Aorta (tissue), 5 donors: ENCODE measurements around the gene ACER1. TPM values are rescaled to one million over a fixed set of nuclear protein-coding genes. Genes with fewer than 3 reads are reported as not detected.
"Not testable (repeated sequence)": the region's sequence is repeated elsewhere in the genome, so short reads cannot be mapped to it uniquely, and the experiment has no call there.

Experiments used
- ATAC-seq: fragments of 200-7000 bp; cut with Tn5 transposase; one replicate; pipeline ENCODE4 v1.9.1; 2022; ENCODE audit warnings: moderate library complexity; ENCODE audit not compliant: low FRiP score
- DNase-seq, 2 donors: peaks; one replicate each; pipeline ENCODE4 v3.0.0-alpha.2; 2020
- H3K27ac ChIP-seq, 2 donors: one replicate each; pipeline ENCODE4 v1.5.1; 2013; ENCODE audit warnings: low read length in 2 of 2, mild to moderate bottlenecking in 2 of 2, moderate library complexity in 2 of 2, control low read depth in 1 of 2, inconsistent platforms in 1 of 2, low read depth in 1 of 2
- H3K27me3 ChIP-seq, 2 donors: one replicate each; pipeline ENCODE4 v1.6.1; 2013; ENCODE audit warnings: control low read depth in 1 of 2, low read length in 1 of 2, mild to moderate bottlenecking in 1 of 2, moderate library complexity in 1 of 2; ENCODE audit not compliant: insufficient read depth in 2 of 2, control insufficient read depth in 1 of 2
- H3K36me3 ChIP-seq, 2 donors: one replicate each; pipeline ENCODE4 v1.6.1; 2013; ENCODE audit warnings: control low read depth in 1 of 2, low read length in 1 of 2, mild to moderate bottlenecking in 1 of 2; ENCODE audit not compliant: insufficient read depth in 2 of 2, control insufficient read depth in 1 of 2
- H3K4me1 ChIP-seq, 2 donors: one replicate each; pipeline ENCODE4 v1.6.1; 2013; ENCODE audit warnings: low read length in 2 of 2, control low read depth in 1 of 2, mild to moderate bottlenecking in 1 of 2, moderate library complexity in 1 of 2; ENCODE audit not compliant: insufficient read depth in 2 of 2, control insufficient read depth in 1 of 2
- H3K4me3 ChIP-seq, 2 donors: one replicate each; pipeline ENCODE4 v1.5.1; 2013; ENCODE audit warnings: low read length in 2 of 2, control low read depth in 1 of 2, mild to moderate bottlenecking in 1 of 2
- H3K9me3 ChIP-seq: one replicate; pipeline ENCODE4 v1.6.1; 2013; ENCODE audit warnings: mild to moderate bottlenecking, low read length; ENCODE audit not compliant: control insufficient read depth
- WGBS, 2 donors: extraction: QIAGEN DNeasy Blood & Tissue Kit; methylation state at CpG; one replicate each; pipeline ENCODE4 v1.1.7; 2013; 5-methylcytosine and 5-hydroxymethylcytosine counted together
- intact Hi-C, 2 donors: fragments of 100-400 bp; cut with DNase I; formaldehyde crosslinking; loops; one replicate each; pipeline versions ENCODE4 v1.14.2 to v1.15.0; 2022
- polyA plus RNA-seq, 2 donors: library from polyadenylated mRNA; stranded (reverse); fragments of 200-250 nt; gene quantifications; one replicate each; pipeline ENCODE4 v1.2.3, GENCODE V29; 2013
- total RNA-seq, 2 donors: library from RNA; stranded (reverse); fragmentation: NEBNext Ultra II Directional; extraction: Animal tissue kit (Norgen Biotek cat#: 25700); gene quantifications; one replicate each; pipeline ENCODE4 v1.2.1, GENCODE V29; 2021
- donor health status: healthy with polysubstance abuse.
- donor health status: Bipolar disorder and iron deficiency.
- donor health status: DM: no; HTN: no; CAD: no.
- donor health status: DM: no; HTN: no; CAD: no.
- donor health status: DM: yes; HTN: yes; CAD: no.

ACER1 gene
- total and polyA plus RNA-seq, 4 donors: 0.10 TPM; not detected in 3

GRCh38 chr19:6287269-6287885, 46.0 kb downstream of the ACER1 start:
- ATAC-seq (no peak), DNase-seq (no peak)
- WGBS, 2 donors: 78 to 81% methylated on average over 6 of the region's 6 CpGs
- Histone ChIP-seq H3K27me3 (no peaks in the 10 kb centered on the region), H3K27ac (no peak overlapping the region), H3K4me3 (no peak overlapping the region), H3K9me3 (peaks cover 26% of the 10 kb centered on the region), H3K4me1 (no peaks in the 10 kb centered on the region), H3K36me3 (no peaks in the 10 kb centered on the region)
- intact Hi-C loops: no loop called here

- H3K9me3 ChIP-seq: peaks cover 19% of the 10 kb centered on the region
- no peaks in the 10 kb centered on the region for H3K36me3 ChIP-seq
- H3K4me1 ChIP-seq: no peaks in the 10 kb centered on the region
- ATAC-seq: no peak
- no peak overlapping the region for H3K4me3 ChIP-seq
- intact Hi-C loops: no loop called here
- no peak for DNase-seq
- H3K27me3 ChIP-seq: no peaks in the 10 kb centered on the region
- WGBS, 2 donors: 79 to 81% methylated on average over 4 of the region's 4 CpGs
- no peak overlapping the region for H3K27ac ChIP-seq
These were observed 46.7 kb downstream of the ACER1 start for GRCh38 chr19:6286676-6287075.

GRCh38 chr19:6282393-6282792, 51.0 kb downstream of the ACER1 start:
- intact Hi-C loops: loop anchor here in 1 of 2 donors (5.0 kb wide), 1 partner anchor 65 kb away; no protein-coding TSS in a partner anchor
- ATAC-seq, H3K27ac ChIP-seq, H3K4me1 ChIP-seq, H3K36me3 ChIP-seq, H3K4me3 ChIP-seq, H3K27me3 ChIP-seq, H3K9me3 ChIP-seq, DNase-seq: not testable (repeated sequence)
- WGBS, 2 donors: 78% methylated on average over 6 of the region's 6 CpGs

- Histone ChIP-seq H3K4me3 (peak within 1 kb of the TSS; percentile 96 to 99), H3K27ac (no peak within 1 kb of the TSS), H3K9me3 (no peaks in the 10 kb centered on the region), H3K27me3 (no peaks in the 10 kb centered on the region), H3K36me3 (no peaks in the 10 kb centered on the region), H3K4me1 (no peaks in the 10 kb centered on the region)
- DNase-seq: peak; percentile 98 to 100
- peak; percentile 96 for ATAC-seq
- intact Hi-C loops: loop anchor here (5.0 to 10.0 kb wide), 6 partner anchors 43 to 465 kb away; partner anchors contain the start of genes CLPP (in 1 of the 2) and RFX2 (in 1 of the 2)
- 2% methylated on average over 47 to 66 of the region's 66 CpGs for WGBS, 2 donors
These were observed 53.4 kb downstream of the ACER1 start, which contains the start of gene MLLT1 for GRCh38 chr19:6279931-6280591. Gene MLLT1 (minus strand): TSS chr19:6279975. CDS start chr19:6279784, 191 bp downstream.

- peak overlapping the region; percentile 96 to 99 for H3K4me3 ChIP-seq
- WGBS, 2 donors: 0% methylated on average over 5 to 59 of the region's 59 CpGs
- no peaks in the 10 kb centered on the region for H3K4me1 ChIP-seq
- H3K27ac ChIP-seq: no peak overlapping the region
- H3K9me3 ChIP-seq: no peaks in the 10 kb centered on the region
- no peaks in the 10 kb centered on the region for H3K36me3 ChIP-seq
- DNase-seq: no peak
- H3K27me3 ChIP-seq: no peaks in the 10 kb centered on the region
- no peak for ATAC-seq
- intact Hi-C loops: loop anchor here (5.0 to 10.0 kb wide), 5 partner anchors 42 to 465 kb away; partner anchors contain the start of genes CLPP (in 1 of the 2) and RFX2 (in 1 of the 2)
These were observed 53.8 kb downstream of the ACER1 start for GRCh38 chr19:6279620-6279930.

- Histone ChIP-seq H3K4me1 (no peaks in the 10 kb centered on the region), H3K9me3 (no peaks in the 10 kb centered on the region), H3K36me3 (no peaks in the 10 kb centered on the region), H3K27me3 (no peaks in the 10 kb centered on the region), H3K27ac (no peak overlapping the region), H3K4me3 (peak overlapping the region; percentile 96 to 99)
- intact Hi-C loops: loop anchor here (5.0 to 10.0 kb wide), 5 partner anchors 42 to 466 kb away; partner anchors contain the start of genes CLPP (in 1 of the 2) and RFX2 (in 1 of the 2)
- WGBS, 2 donors: 6 to 7% methylated on average over 32 to 36 of the region's 36 CpGs
- DNase-seq: no peak
- ATAC-seq: no peak
These were observed 54.4 kb downstream of the ACER1 start for GRCh38 chr19:6278740-6279619.

GRCh38 chr19:6278051-6278450, 55.4 kb downstream of the ACER1 start:
- no peak for DNase-seq
- WGBS, 2 donors: 82% methylated on average over 9 of the region's 9 CpGs
- Histone ChIP-seq H3K4me1 (no peaks in the 10 kb centered on the region), H3K27me3 (no peaks in the 10 kb centered on the region), H3K4me3 (no peak overlapping the region), H3K36me3 (no peaks in the 10 kb centered on the region), H3K9me3 (no peaks in the 10 kb centered on the region), H3K27ac (no peak overlapping the region)
- intact Hi-C loops: loop anchor here (5.0 to 10.0 kb wide), 5 partner anchors 41 to 467 kb away; partner anchors contain the start of genes CLPP (in 1 of the 2) and RFX2 (in 1 of the 2)
- no peak for ATAC-seq

- H3K4me3 ChIP-seq: no peak overlapping the region
- H3K4me1 ChIP-seq: no peaks in the 10 kb centered on the region
- no peaks in the 10 kb centered on the region for H3K9me3 ChIP-seq
- DNase-seq (peak; percentile 81 to 86), ATAC-seq (no peak)
- H3K27me3 ChIP-seq: no peaks in the 10 kb centered on the region
- intact Hi-C loops: loop anchor here (5.0 to 10.0 kb wide), 5 partner anchors 39 to 468 kb away; partner anchors contain the start of genes CLPP (in 1 of the 2) and RFX2 (in 1 of the 2)
- H3K27ac ChIP-seq: no peak overlapping the region
- 40 to 46% methylated on average over 12 of the region's 12 CpGs for WGBS, 2 donors
- H3K36me3 ChIP-seq: no peaks in the 10 kb centered on the region
These were observed 57.0 kb downstream of the ACER1 start for GRCh38 chr19:6276447-6276846.
